HEK293 (cell line): ENCODE measurements around the gene NEAT1.
A peak's percentile ranks its signal among the peaks of the same experiment; 100 is the strongest.

Source experiments
- EGR2 ChIP-seq: fragments of 450-650 bp; formaldehyde crosslinking; IDR thresholded peaks from 2 replicates; pipeline ENCODE4 v1.5.1; 2016; ENCODE audit warnings: low read depth, missing biosample characterization, missing genetic modification characterization
- GFI1B ChIP-seq: fragments of 450-650 bp; formaldehyde crosslinking; IDR thresholded peaks from 2 replicates; pipeline ENCODE4 v1.5.1; 2016; ENCODE audit warnings: missing biosample characterization, missing genetic modification characterization
- GLIS2 ChIP-seq: fragments of 450-650 bp; formaldehyde crosslinking; IDR thresholded peaks from 2 replicates; pipeline ENCODE4 v1.5.1; 2016; ENCODE audit warnings: missing biosample characterization, missing genetic modification characterization
- HOXA7 ChIP-seq: sonication (generic); formaldehyde crosslinking; IDR thresholded peaks from 2 replicates; pipeline ENCODE4 v1.8.1; 2022; ENCODE audit warnings: missing genetic modification reagents, borderline replicate concordance
- OVOL3 ChIP-seq: fragments of 450-650 bp; formaldehyde crosslinking; IDR thresholded peaks from 2 replicates; pipeline ENCODE4 v1.5.1; 2016; ENCODE audit warnings: missing biosample characterization, missing genetic modification characterization
- RBAK ChIP-seq: fragments of 450-650 bp; formaldehyde crosslinking; IDR thresholded peaks from 2 replicates; pipeline ENCODE4 v1.5.1; 2016; ENCODE audit warnings: missing biosample characterization, missing genetic modification characterization
- REPIN1 ChIP-seq: fragments of 450-650 bp; formaldehyde crosslinking; IDR thresholded peaks from 2 replicates; pipeline ENCODE4 v1.5.1; 2017; ENCODE audit warnings: missing biosample characterization, missing genetic modification characterization, low read depth
- SP3 ChIP-seq: fragments of 450-650 bp; formaldehyde crosslinking; IDR thresholded peaks from 2 replicates; pipeline ENCODE4 v1.5.1; 2016; ENCODE audit warnings: missing biosample characterization, missing genetic modification characterization
- TCF7L2 ChIP-seq: IDR thresholded peaks from 2 replicates; pipeline ENCODE4 v1.6.1; 2011; ENCODE audit warnings: low read depth, mild to moderate bottlenecking, inconsistent platforms, low read length, moderate library complexity, borderline replicate concordance
- ZBTB21 ChIP-seq: fragments of 450-650 bp; formaldehyde crosslinking; IDR thresholded peaks from 2 replicates; pipeline ENCODE4 v1.5.1; 2017; ENCODE audit warnings: missing biosample characterization, missing genetic modification characterization
- ZFHX2 ChIP-seq: fragments of 450-650 bp; formaldehyde crosslinking; conservative IDR thresholded peaks from 2 replicates; pipeline ENCODE4 v1.5.1; 2016; ENCODE audit warnings: missing biosample characterization, missing genetic modification characterization
- ZNF202 ChIP-seq: fragments of 450-650 bp; formaldehyde crosslinking; IDR thresholded peaks from 2 replicates; pipeline ENCODE4 v1.5.1; 2016; ENCODE audit warnings: missing biosample characterization, missing genetic modification characterization, borderline replicate concordance
- ZNF302 ChIP-seq: fragments of 450-650 bp; formaldehyde crosslinking; IDR thresholded peaks from 2 replicates; pipeline ENCODE4 v1.5.1; 2016; ENCODE audit warnings: missing biosample characterization, missing genetic modification characterization, low read depth
- ZNF311 ChIP-seq: fragments of 450-650 bp; formaldehyde crosslinking; IDR thresholded peaks from 2 replicates; pipeline ENCODE4 v1.5.1; 2017; ENCODE audit warnings: missing biosample characterization, missing genetic modification characterization, borderline replicate concordance
- ZNF341 ChIP-seq: fragments of 450-650 bp; formaldehyde crosslinking; IDR thresholded peaks from 2 replicates; pipeline ENCODE4; 2016; ENCODE audit warnings: low read depth, missing biosample characterization, missing genetic modification characterization
- ZNF366 ChIP-seq: fragments of 450-650 bp; formaldehyde crosslinking; conservative IDR thresholded peaks from 2 replicates; pipeline ENCODE4 v1.5.1; 2016; ENCODE audit warnings: missing biosample characterization, missing genetic modification characterization
- ZNF510 ChIP-seq: fragments of 450-650 bp; formaldehyde crosslinking; IDR thresholded peaks from 2 replicates; pipeline ENCODE4 v1.5.1; 2018; ENCODE audit warnings: mild to moderate bottlenecking, missing genetic modification characterization, missing biosample characterization; ENCODE audit not compliant: insufficient replicate concordance
- ZNF521 ChIP-seq: fragments of 450-650 bp; formaldehyde crosslinking; IDR thresholded peaks from 2 replicates; pipeline ENCODE4 v1.5.1; 2017; ENCODE audit warnings: missing biosample characterization, mild to moderate bottlenecking, missing genetic modification characterization
- ZNF558 ChIP-seq: fragments of 450-650 bp; formaldehyde crosslinking; IDR thresholded peaks from 2 replicates; pipeline ENCODE4 v1.5.1; 2016; ENCODE audit warnings: missing biosample characterization, missing genetic modification characterization
- ZNF596 ChIP-seq: fragments of 450-650 bp; IDR thresholded peaks from 2 replicates; pipeline ENCODE4 v1.5.0; 2018; ENCODE audit warnings: missing biosample characterization, mild to moderate bottlenecking, missing genetic modification characterization, moderate library complexity
- ZNF747 ChIP-seq: fragments of 450-650 bp; formaldehyde crosslinking; IDR thresholded peaks from 2 replicates; pipeline ENCODE4 v1.5.1; 2016; ENCODE audit warnings: missing biosample characterization, missing genetic modification characterization
- ZNF791 ChIP-seq: fragments of 450-650 bp; formaldehyde crosslinking; IDR thresholded peaks from 2 replicates; pipeline ENCODE4 v1.5.1; 2016; ENCODE audit warnings: missing biosample characterization, missing genetic modification characterization
- ZNF792 ChIP-seq: fragments of 450-650 bp; formaldehyde crosslinking; IDR thresholded peaks from 2 replicates; pipeline ENCODE4 v1.5.1; 2016; ENCODE audit warnings: missing biosample characterization, missing genetic modification characterization
- ZNF843 ChIP-seq: fragments of 450-650 bp; formaldehyde crosslinking; IDR thresholded peaks from 2 replicates; pipeline ENCODE4 v1.5.1; 2016; ENCODE audit warnings: missing biosample characterization, missing genetic modification characterization
- TF ChIP-seq, protein P1 (sequence below): fragments of 450-650 bp; formaldehyde crosslinking; IDR thresholded peaks from 2 replicates; pipeline ENCODE4 v1.5.1; 2016; ENCODE audit warnings: missing biosample characterization, missing genetic modification characterization
- TF ChIP-seq, protein P2 (sequence below): fragments of 450-650 bp; formaldehyde crosslinking; IDR thresholded peaks from 2 replicates; pipeline ENCODE4 v1.5.1; 2017; ENCODE audit warnings: missing biosample characterization, mild to moderate bottlenecking, missing genetic modification characterization, moderate library complexity
- TF ChIP-seq, protein P3 (sequence below): fragments of 450-650 bp; formaldehyde crosslinking; IDR thresholded peaks from 2 replicates; pipeline ENCODE4 v1.5.1; 2017; ENCODE audit warnings: missing biosample characterization, missing genetic modification characterization
- TF ChIP-seq, protein P4 (sequence below): fragments of 450-650 bp; formaldehyde crosslinking; IDR thresholded peaks from 2 replicates; pipeline ENCODE4 v1.5.1; 2016; ENCODE audit warnings: missing biosample characterization, missing genetic modification characterization
- TF ChIP-seq, protein P5 (sequence below): fragments of 450-650 bp; formaldehyde crosslinking; IDR thresholded peaks from 2 replicates; pipeline ENCODE4 v1.5.1; 2017; ENCODE audit warnings: missing biosample characterization, missing genetic modification characterization
- TF ChIP-seq, protein P6 (sequence below): fragments of 450-650 bp; formaldehyde crosslinking; IDR thresholded peaks from 2 replicates; pipeline ENCODE4 v1.5.1; 2016; ENCODE audit warnings: missing biosample characterization, missing genetic modification characterization
- TF ChIP-seq, protein P7 (sequence below): fragments of 450-650 bp; formaldehyde crosslinking; optimal IDR thresholded peaks from 2 replicates; pipeline ENCODE3; 2016; ENCODE audit warnings: missing biosample characterization, mild to moderate bottlenecking, missing genetic modification characterization

The NEAT1 gene

DNA sequence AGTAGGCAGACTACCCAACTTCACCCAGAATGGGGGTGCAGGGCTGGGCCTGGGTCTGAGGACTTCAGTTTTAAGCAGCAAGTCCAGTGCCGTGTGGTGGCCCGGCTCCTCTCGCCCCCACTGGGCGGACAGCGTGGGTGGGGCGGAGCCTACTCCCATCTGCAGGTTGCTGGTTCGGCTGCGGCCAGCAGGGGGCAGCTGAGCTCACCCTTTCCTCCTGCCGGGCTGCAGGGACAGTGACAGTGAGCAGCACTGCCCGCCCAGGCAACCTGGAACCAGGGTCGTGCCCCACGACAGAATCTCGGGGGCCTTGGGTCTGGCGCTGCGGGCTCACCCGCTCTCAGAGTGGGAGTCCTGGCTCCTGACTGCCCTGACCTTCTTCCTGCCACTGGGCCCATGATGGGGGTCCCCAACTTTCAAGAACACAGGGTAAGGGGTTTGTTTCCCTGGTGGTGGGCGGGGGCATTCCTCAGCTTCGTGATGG, 6.2 kb upstream of the NEAT1 start (continued):
- TF ChIP-seq ZNF366: no peak
- TF ChIP-seq ZNF302 (tag by site-specific recombination): no peak
- TF ChIP-seq RBAK (tag by site-specific recombination): no peak
- TF ChIP-seq GFI1B (tag by site-specific recombination): no peak
- no peak for TF ChIP-seq ZNF747 (tag by site-specific recombination)
- TF ChIP-seq, protein P1, sequence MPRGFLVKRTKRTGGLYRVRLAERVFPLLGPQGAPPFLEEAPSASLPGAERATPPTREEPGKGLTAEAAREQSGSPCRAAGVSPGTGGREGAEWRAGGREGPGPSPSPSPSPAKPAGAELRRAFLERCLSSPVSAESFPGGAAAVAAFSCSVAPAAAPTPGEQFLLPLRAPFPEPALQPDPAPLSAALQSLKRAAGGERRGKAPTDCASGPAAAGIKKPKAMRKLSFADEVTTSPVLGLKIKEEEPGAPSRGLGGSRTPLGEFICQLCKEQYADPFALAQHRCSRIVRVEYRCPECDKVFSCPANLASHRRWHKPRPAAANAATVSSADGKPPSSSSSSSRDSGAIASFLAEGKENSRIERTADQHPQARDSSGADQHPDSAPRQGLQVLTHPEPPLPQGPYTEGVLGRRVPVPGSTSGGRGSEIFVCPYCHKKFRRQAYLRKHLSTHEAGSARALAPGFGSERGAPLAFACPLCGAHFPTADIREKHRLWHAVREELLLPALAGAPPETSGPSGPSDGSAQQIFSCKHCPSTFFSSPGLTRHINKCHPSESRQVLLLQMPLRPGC (tag by site-specific recombination): peak; percentile 18; the same call in 1 of the 2 replicates
- no peak for TF ChIP-seq ZNF311 (tag by site-specific recombination)
- TF ChIP-seq ZNF596 (tag by site-specific recombination): no peak
- TF ChIP-seq ZNF521: no peak
- TF ChIP-seq SP3 (tag by site-specific recombination): peak; percentile 50
- TF ChIP-seq ZFHX2 (tag by site-specific recombination): peak; percentile 94
- TF ChIP-seq, protein P2, sequence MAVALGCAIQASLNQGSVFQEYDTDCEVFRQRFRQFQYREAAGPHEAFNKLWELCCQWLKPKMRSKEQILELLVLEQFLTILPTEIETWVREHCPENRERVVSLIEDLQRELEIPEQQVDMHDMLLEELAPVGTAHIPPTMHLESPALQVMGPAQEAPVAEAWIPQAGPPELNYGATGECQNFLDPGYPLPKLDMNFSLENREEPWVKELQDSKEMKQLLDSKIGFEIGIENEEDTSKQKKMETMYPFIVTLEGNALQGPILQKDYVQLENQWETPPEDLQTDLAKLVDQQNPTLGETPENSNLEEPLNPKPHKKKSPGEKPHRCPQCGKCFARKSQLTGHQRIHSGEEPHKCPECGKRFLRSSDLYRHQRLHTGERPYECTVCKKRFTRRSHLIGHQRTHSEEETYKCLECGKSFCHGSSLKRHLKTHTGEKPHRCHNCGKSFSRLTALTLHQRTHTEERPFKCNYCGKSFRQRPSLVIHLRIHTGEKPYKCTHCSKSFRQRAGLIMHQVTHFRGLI: no peak
- TF ChIP-seq, protein P3, sequence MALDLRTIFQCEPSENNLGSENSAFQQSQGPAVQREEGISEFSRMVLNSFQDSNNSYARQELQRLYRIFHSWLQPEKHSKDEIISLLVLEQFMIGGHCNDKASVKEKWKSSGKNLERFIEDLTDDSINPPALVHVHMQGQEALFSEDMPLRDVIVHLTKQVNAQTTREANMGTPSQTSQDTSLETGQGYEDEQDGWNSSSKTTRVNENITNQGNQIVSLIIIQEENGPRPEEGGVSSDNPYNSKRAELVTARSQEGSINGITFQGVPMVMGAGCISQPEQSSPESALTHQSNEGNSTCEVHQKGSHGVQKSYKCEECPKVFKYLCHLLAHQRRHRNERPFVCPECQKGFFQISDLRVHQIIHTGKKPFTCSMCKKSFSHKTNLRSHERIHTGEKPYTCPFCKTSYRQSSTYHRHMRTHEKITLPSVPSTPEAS: no peak
- TF ChIP-seq ZNF341: 0 out of 2 replicates have a peak, but pooled peaks have one; percentile 16
- no peak for TF ChIP-seq OVOL3 (tag by site-specific recombination)
- no peak for TF ChIP-seq ZNF202 (tag by site-specific recombination)
- TF ChIP-seq, protein P4, sequence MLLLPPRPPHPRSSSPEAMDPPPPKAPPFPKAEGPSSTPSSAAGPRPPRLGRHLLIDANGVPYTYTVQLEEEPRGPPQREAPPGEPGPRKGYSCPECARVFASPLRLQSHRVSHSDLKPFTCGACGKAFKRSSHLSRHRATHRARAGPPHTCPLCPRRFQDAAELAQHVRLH (tag by site-specific recombination): no peak
- TF ChIP-seq ZNF843 (tag by site-specific recombination): no peak
- TF ChIP-seq ZNF791: no peak
- TF ChIP-seq REPIN1: no peak
- TF ChIP-seq ZNF558: no peak
- TF ChIP-seq, protein P5, sequence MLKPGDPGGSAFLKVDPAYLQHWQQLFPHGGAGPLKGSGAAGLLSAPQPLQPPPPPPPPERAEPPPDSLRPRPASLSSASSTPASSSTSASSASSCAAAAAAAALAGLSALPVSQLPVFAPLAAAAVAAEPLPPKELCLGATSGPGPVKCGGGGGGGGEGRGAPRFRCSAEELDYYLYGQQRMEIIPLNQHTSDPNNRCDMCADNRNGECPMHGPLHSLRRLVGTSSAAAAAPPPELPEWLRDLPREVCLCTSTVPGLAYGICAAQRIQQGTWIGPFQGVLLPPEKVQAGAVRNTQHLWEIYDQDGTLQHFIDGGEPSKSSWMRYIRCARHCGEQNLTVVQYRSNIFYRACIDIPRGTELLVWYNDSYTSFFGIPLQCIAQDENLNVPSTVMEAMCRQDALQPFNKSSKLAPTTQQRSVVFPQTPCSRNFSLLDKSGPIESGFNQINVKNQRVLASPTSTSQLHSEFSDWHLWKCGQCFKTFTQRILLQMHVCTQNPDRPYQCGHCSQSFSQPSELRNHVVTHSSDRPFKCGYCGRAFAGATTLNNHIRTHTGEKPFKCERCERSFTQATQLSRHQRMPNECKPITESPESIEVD (tag by site-specific recombination): no peak
- peak; percentile 64 for TF ChIP-seq GLIS2
- TF ChIP-seq TCF7L2: no peak
- TF ChIP-seq ZNF510 (tag by site-specific recombination): no peak
- TF ChIP-seq ZBTB21 (tag by site-specific recombination): no peak
- TF ChIP-seq EGR2 (tag by site-specific recombination): peak; percentile 86
- TF ChIP-seq, protein P6, sequence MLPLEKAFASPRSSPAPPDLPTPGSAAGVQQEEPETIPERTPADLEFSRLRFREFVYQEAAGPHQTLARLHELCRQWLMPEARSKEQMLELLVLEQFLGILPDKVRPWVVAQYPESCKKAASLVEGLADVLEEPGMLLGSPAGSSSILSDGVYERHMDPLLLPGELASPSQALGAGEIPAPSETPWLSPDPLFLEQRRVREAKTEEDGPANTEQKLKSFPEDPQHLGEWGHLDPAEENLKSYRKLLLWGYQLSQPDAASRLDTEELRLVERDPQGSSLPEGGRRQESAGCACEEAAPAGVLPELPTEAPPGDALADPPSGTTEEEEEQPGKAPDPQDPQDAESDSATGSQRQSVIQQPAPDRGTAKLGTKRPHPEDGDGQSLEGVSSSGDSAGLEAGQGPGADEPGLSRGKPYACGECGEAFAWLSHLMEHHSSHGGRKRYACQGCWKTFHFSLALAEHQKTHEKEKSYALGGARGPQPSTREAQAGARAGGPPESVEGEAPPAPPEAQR (tag by site-specific recombination): no peak
- no peak for TF ChIP-seq ZNF792
- TF ChIP-seq, protein P7, sequence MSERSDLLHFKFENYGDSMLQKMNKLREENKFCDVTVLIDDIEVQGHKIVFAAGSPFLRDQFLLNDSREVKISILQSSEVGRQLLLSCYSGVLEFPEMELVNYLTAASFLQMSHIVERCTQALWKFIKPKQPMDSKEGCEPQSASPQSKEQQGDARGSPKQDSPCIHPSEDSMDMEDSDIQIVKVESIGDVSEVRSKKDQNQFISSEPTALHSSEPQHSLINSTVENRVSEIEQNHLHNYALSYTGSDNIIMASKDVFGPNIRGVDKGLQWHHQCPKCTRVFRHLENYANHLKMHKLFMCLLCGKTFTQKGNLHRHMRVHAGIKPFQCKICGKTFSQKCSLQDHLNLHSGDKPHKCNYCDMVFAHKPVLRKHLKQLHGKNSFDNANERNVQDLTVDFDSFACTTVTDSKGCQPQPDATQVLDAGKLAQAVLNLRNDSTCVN: peak; percentile 19
- TF ChIP-seq HOXA7 (CRISPR knock-in tag): no peak
